Inflammatory macrophage treated with lipopolysaccharide for 4 hours (primary cell): ENCODE measurements around the gene VTI1A.

ENCODE experiments used
- DNase-seq: peaks from one replicate; pipeline ENCODE4 v3.0.0-alpha.2; 2020

Gene VTI1A

GRCh38 chr10:112766636-112767035 is 319.6 kb downstream of the VTI1A start:
- no peak for DNase-seq

- DNase-seq: no peak
Measured at GRCh38 chr10:112767156-112767555, 320.1 kb downstream of the VTI1A start.

DNA sequence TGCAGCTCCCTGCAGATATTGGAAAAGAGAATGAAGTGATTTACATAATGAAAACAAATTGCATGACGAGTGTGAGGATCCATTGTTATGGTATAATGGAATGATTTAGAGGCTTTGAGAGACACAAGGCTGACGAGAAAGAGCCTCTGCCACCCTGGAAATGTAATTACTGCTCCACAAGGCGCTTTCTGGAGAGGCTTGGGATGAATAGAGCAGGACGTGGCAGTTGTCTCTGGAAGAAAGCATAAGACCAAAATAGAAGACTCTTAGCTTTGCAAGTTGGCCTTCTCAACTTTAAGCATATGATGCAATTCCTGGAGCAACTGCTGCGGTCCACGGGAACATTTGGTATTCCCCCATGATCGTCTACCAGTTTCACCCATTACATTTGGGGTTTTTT is 321.1 kb downstream of the VTI1A start:
- no peak for DNase-seq

- DNase-seq: no peak
Measured at GRCh38 chr10:112769081-112769480, 322.1 kb downstream of the VTI1A start.

GRCh38 chr10:112769611-112770370 is 322.8 kb downstream of the VTI1A start:
- DNase-seq: no peak

DNA sequence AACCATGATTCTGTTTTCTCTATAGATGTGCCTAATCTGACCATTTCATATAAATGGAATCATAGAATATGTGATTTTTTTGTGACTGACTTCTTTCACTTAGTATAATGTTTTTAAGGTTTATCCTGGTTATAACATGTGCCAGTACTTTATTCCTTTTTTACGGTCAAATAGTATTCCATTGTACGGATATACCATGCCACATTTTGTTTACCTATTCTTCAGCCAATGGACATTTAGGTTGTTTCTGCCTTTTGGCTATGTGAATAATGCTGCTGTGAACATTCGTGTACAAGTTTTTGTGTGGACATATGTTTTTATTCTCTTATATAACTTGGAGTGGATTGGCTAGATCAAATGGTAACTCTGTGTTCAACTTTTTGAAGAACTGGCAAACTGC is 324.7 kb downstream of the VTI1A start:
- no peak for DNase-seq

DNA sequence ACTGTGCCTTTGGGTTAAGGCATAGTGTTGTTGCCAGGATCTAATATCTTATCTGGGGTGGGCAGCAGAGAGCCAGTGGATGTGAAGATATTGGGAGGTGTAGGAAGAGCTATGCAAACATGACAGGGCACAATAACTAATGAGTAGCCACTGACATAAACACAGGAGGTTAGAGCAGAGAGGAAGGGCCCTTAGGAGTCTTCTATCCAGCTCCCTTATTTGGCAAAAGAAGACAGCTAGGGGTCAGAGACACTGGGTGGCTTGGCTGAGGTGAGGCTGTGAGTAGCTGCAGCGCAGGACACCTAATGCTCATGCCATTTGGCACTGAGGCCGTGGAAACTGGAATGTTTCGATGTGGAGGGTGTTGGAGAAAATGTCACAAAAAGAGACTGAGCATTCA is 326.8 kb downstream of the VTI1A start:
- no peak for DNase-seq

DNA sequence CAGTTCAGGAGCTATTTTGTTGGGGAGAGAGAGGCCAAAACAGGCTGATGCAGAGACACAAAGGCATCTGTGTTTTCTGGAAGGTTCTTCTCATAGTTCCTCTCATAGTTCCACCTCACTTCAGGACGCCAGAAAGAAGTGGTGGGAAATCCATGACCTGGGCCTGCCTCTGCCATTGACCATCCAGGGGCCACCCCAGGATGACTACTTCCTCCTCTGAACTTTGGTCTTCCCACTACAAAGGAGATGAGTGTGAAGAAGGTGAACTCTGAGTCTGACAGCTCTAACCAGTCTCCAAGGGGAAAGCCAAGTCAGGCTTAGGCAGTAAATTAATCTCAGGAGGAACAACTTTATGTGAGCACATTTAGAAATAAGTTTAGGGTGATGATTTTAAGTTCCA is 327.2 kb downstream of the VTI1A start:
- DNase-seq: no peak

DNA sequence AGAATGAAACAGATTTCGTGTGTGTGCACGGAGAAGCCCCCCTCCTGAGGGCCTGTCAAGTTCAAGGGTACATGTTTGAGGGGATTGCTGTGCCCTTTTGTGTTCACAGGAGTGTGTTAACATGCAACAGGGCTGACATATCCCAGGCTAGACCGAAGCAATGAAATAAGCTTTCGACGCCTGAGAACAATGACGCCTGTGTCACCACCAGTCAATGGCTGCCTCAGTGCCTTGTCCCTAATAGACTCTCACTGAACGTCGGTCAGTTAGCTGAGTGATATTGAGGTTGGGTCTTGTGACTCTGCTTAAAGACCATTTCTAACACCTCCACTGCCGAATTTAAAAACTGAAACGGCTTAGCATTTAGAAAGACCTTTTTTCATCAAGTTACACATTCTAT is 327.8 kb downstream of the VTI1A start:
- no peak for DNase-seq

DNA sequence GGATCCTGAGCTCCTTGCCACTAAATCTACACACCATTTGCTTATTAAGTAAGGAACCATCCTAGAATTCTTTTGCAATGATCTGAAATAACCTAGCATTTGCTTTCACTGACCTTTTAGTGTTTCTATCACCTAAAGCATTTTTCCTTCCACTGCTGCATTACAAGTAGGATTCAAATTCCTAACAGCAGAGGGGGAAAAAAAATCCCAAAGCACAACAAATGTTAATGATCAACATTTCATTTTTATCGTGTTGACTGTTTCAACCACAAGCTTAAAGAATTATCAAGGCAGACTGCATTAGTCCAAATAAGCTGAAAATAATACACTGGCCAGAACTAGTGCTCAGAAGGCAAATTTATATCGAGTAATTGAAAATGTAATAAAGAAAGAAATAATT is 328.4 kb downstream of the VTI1A start:
- DNase-seq: no peak

DNA sequence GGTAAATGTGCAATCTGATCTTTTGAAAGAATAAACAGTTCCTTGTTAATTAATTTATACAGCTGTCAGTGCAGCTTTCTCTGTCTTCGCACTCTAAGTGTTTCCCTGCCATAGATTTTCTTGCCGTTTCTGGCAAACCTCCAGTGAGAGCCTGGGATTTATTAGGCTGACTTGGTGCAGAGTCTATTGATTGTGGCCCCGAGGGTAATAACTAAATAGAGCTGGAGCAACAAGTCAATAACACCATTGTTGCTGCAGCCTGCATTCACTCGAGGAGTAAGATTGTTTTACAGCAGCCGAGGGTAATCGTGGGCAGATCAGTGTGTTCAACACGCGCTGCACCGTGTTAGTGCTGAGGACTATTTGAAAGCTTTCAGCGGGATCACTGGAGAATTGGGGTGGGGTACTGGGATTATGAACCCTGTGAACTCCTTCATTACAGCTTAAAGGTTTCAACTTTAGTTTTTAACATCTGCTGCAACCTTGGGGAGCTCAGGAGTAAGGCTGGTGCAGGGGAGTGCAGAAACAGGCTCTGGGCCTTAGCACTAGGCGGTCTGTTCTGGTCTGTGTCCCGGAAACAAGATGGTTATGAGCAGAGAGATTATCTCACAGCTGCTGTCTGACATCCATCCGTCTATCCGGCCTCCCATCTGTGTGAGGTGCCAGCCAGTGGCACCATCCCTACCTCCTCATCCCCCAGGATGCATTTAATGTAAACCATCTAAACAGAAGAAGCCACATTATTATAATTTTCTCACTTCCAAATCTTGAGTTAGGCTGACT is 329.1 kb downstream of the VTI1A start:
- DNase-seq: no peak

- DNase-seq: no peak
Measured at GRCh38 chr10:112778579-112778978, 331.6 kb downstream of the VTI1A start.

GRCh38 chr10:112779025-112779770 is 332.2 kb downstream of the VTI1A start:
- no peak for DNase-seq

- no peak for DNase-seq
Measured at GRCh38 chr10:112782200-112782907, 335.3 kb downstream of the VTI1A start.

GRCh38 chr10:112783351-112784021 is 336.5 kb downstream of the VTI1A start:
- DNase-seq: no peak

GRCh38 chr10:112784022-112784461 is 337.0 kb downstream of the VTI1A start:
- no peak for DNase-seq

- DNase-seq: no peak
Measured at GRCh38 chr10:112785089-112785488, 338.1 kb downstream of the VTI1A start.

- no peak for DNase-seq
Measured at GRCh38 chr10:112789248-112789647, 342.2 kb downstream of the VTI1A start.

GRCh38 chr10:112790030-112790429 is 343.0 kb downstream of the VTI1A start:
- DNase-seq: no peak

DNA sequence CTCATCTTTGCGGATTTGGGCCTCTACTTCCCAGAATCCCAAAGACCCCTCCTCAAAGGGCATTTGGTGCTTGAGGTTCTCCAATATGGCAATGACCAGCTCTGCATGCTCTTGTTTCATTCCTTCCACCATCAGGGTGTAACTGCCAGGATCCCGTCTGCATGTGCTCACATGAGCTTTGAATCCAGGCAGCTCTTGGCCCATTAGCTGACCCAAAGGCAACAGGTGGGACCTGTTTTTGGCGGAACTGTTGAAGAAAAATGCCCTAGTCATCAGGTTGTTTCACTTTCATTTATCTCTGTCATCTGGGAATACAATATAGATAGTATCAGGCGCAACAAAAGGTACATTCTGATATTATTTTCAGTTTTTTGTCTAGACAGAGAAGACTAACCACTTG is 343.9 kb downstream of the VTI1A start:
- DNase-seq: no peak

DNA sequence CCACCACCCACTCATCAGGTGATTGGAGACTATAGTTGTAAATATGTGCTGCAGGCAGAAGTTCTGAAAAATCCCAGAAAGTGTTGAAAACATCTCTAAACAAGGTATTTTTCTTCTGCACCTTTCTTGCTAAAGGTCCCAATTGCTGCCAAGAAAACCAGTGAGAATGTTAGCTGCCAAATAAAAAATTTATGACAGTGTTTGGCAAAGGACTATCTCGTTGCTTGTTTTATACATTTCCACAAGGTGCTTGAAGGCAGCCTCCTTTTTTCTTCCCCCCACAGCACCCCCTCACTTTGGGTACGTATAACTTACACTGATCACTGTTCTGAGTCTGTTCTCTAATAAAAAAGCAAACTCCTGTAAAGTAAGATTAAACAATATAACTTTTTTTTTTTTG is 344.4 kb downstream of the VTI1A start:
- no peak for DNase-seq

DNA sequence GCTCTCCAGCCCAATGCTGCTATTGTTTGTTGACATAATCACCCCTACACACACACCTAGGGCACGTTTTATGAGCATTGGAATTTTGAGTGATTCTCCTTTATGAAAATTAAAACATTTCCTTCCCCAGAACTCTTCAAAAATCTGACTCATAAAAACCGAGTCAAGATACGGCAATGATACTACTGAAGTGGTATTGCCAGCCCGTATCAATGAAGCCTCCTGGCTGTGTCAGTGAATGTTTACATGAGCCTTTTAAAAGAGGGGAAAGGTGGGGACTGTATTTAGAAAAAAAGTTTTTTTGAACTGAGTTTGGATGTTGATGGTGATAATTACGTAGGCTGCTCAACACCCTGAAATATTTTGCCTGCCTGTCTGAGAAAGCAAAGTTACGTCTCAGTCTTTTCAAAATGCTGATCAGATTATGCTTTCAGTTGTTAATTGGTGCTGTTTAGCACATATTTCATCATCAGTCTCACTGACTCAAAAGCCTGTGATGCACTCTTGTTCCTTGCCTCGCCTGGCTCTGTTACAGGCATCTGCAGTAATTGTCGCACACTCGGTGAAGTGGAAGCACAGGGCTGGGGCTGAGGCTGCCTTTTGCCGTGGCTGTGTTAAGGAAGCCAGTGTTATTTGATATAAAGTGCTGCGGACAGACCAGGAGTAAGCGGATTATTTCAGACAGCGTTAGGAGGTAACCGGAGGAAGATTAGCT is 345.6 kb downstream of the VTI1A start:
- no peak for DNase-seq
